Spleen (tissue), 11 donors: ENCODE measurements around the gene APP. TPM values are rescaled to one million over a fixed set of nuclear protein-coding genes. Genes with fewer than 3 reads are reported as not detected.

Source experiments
- DNase-seq: peaks from one replicate; pipeline ENCODE4 v3.0.0-alpha.2; 2020
- H3K27ac ChIP-seq, 8 donors: fragments of 200-600 bp; sonication (generic) in 7 of 8; 1 replicate in 4 of 8; 2 replicates in 4 of 8; pipeline versions ENCODE4 v1.5.0 to v1.8.0; 2016 to 2021; ENCODE audit warnings: inconsistent platforms in 4 of 8, mild to moderate bottlenecking in 4 of 8, moderate library complexity in 1 of 8
- H3K27me3 ChIP-seq, 7 donors: fragments of 200-600 bp; sonication (generic) in 6 of 7; replicated peaks in 1 of 7; 1 replicate in 4 of 7; 2 replicates in 3 of 7; pipeline versions ENCODE4 v1.5.0 to v1.8.0; 2016 to 2021; ENCODE audit warnings: inconsistent platforms in 3 of 7, mild to moderate bottlenecking in 1 of 7
- H3K36me3 ChIP-seq, 6 donors: fragments of 200-600 bp; sonication (generic) in 5 of 6; 1 replicate in 4 of 6; 2 replicates in 2 of 6; pipeline versions ENCODE4 v1.5.0 to v1.8.0; 2016 to 2021; ENCODE audit warnings: inconsistent platforms in 2 of 6
- H3K4me1 ChIP-seq, 6 donors: fragments of 200-600 bp; sonication (generic) in 5 of 6; 1 replicate in 3 of 6; 2 replicates in 3 of 6; pipeline versions ENCODE4 v1.5.0 to v1.8.0; 2016 to 2021; ENCODE audit warnings: inconsistent platforms in 3 of 6
- H3K4me3 ChIP-seq, 8 donors: fragments of 200-600 bp; sonication (generic) in 7 of 8; 1 replicate in 4 of 8; 2 replicates in 4 of 8; pipeline versions ENCODE4 v1.5.0 to v1.8.0; 2016 to 2021; ENCODE audit warnings: inconsistent platforms in 4 of 8, mild to moderate bottlenecking in 4 of 8, moderate library complexity in 2 of 8
- H3K9me3 ChIP-seq, 8 donors: fragments of 200-600 bp; sonication (generic) in 7 of 8; 1 replicate in 4 of 8; 2 replicates in 4 of 8; pipeline versions ENCODE4 v1.5.0 to v1.8.0; 2016 to 2021; ENCODE audit warnings: inconsistent platforms in 4 of 8
- CTCF ChIP-seq, 11 experiments: fragments of 200-600 bp in 7 of 11; fragments of 450-650 bp in 4 of 11; sonication (generic) in 4 of 11; IDR thresholded peaks in 8 of 11; conservative IDR thresholded peaks in 3 of 11; 1 replicate in 7 of 11; 2 replicates in 4 of 11; pipeline versions ENCODE4 v1.4.0 to v1.8.0; 2016 to 2021; ENCODE audit warnings: antibody characterized with exemption in 11 of 11, inconsistent platforms in 4 of 11, mild to moderate bottlenecking in 1 of 11
- POLR2A ChIP-seq, 3 donors: fragments of 450-650 bp; IDR thresholded peaks; one replicate each; pipeline ENCODE4 v1.5.1; 2017; ENCODE audit warnings: antibody characterized with exemption in 3 of 3, mild to moderate bottlenecking in 1 of 3
- POLR2AphosphoS5 ChIP-seq, 3 donors: sonication (generic); formaldehyde crosslinking; IDR thresholded peaks; one replicate each; pipeline ENCODE4 v1.5.1; 2017; ENCODE audit warnings: antibody characterized with exemption in 3 of 3
- WGBS, 5 donors: extraction: QIAGEN DNeasy Blood & Tissue Kit in 3 of 5; methylation state at CpG; one replicate each; pipeline versions ENCODE4 v1.1.5 to v1.1.7; 2013 to 2018; 5-methylcytosine and 5-hydroxymethylcytosine counted together
- intact Hi-C: fragments of 100-400 bp; cut with DNase I; formaldehyde crosslinking; loops from one replicate; pipeline ENCODE4 v1.15.0; 2023; ENCODE audit warnings: low total_unique reads
- polyA plus RNA-seq, 3 donors: library from polyadenylated mRNA; stranded (reverse); fragments of 200-250 nt; gene quantifications; one replicate each; pipeline ENCODE4 v1.2.1, GENCODE V29; 2013
- total RNA-seq, 7 donors: library from RNA; depleted of rRNA in 3 of 7; stranded (reverse); fragments of >200 nt in 3 of 7; fragmentation: NEBNext Ultra II Directional in 4 of 7; extraction: Animal tissue kit (Norgen Biotek cat#: 25700) in 4 of 7; gene quantifications; one replicate each; pipeline versions ENCODE4 v1.1.0 to v1.2.1, GENCODE V29; 2016 to 2021
- donor health status: healthy with polysubstance abuse.
- donor health status: DM: no; HTN: no; CAD: no; lungs with moderate emphysema.
- donor health status: DM: no; HTN: no; CAD: no.
- donor health status: Bipolar disorder and iron deficiency.
- donor health status: healthy.
- donor health status: DM: no; HTN: no; CAD: no.
- donor health status: DM: yes; HTN: yes; CAD: no.

Gene APP
- total and polyA plus RNA-seq, 10 donors, result 25.3 to 398 (median 282) TPM

- DNase-seq, result no peak
- H3K27ac ChIP-seq, result peak overlapping the region in 2 of 8 donors; percentile 29 to 42
- peaks cover 0 to 26% (median 14%) of the 10 kb centered on the region in 6 donors for H3K4me1 ChIP-seq
- WGBS, 5 donors, result 39 to 68% (median 58%) methylated on average over 1 of the region's 1 CpG
- TF ChIP-seq POLR2A (IDR thresholded peaks at IDR 0.05) (no peak), POLR2AphosphoS5 (IDR thresholded peaks at IDR 0.05) (no peak)
- no peaks in the 10 kb centered on the region for H3K27me3 ChIP-seq
- H3K4me3 ChIP-seq, result no peak overlapping the region
- H3K9me3 ChIP-seq, result no peaks in the 10 kb centered on the region
- H3K36me3 ChIP-seq, result no peaks in the 10 kb centered on the region
- intact Hi-C loops, result no loop called here
Measured at GRCh38 chr21:25939396-25939761, 231.2 kb downstream of the APP start.

GRCh38 chr21:25938658-25939395 is 231.7 kb downstream of the APP start:
- no peak for TF ChIP-seq CTCF (IDR thresholded peaks at IDR 0.05 in 8 of 11, conservative IDR thresholded peaks at IDR 0.05 in 3 of 11)
- no peak for TF ChIP-seq POLR2A (IDR thresholded peaks at IDR 0.05)
- no peak for TF ChIP-seq POLR2AphosphoS5 (IDR thresholded peaks at IDR 0.05)
- no peak for DNase-seq
- H3K36me3 ChIP-seq, result no peaks in the 10 kb centered on the region
- H3K27me3 ChIP-seq, result no peaks in the 10 kb centered on the region
- WGBS, 5 donors, result 90 to 92% (median 91%) methylated on average over 10 of the region's 10 CpGs
- peaks cover 0 to 26% (median 14%) of the 10 kb centered on the region in 6 donors for H3K4me1 ChIP-seq
- peak overlapping the region in 2 of 8 donors; percentile 29 to 42 for H3K27ac ChIP-seq
- intact Hi-C loops, result no loop called here
- no peak overlapping the region for H3K4me3 ChIP-seq
- H3K9me3 ChIP-seq, result no peaks in the 10 kb centered on the region

GRCh38 chr21:25936776-25937175 is 233.8 kb downstream of the APP start:
- intact Hi-C loops, result no loop called here
- no peak for DNase-seq
- peaks cover 0 to 26% (median 14%) of the 10 kb centered on the region in 6 donors for H3K4me1 ChIP-seq
- no peak overlapping the region for H3K4me3 ChIP-seq
- H3K36me3 ChIP-seq, result no peaks in the 10 kb centered on the region
- TF ChIP-seq CTCF (IDR thresholded peaks at IDR 0.05 in 8 of 11, conservative IDR thresholded peaks at IDR 0.05 in 3 of 11), result no peak
- no peak for TF ChIP-seq POLR2AphosphoS5 (IDR thresholded peaks at IDR 0.05)
- no peak for TF ChIP-seq POLR2A (IDR thresholded peaks at IDR 0.05)
- H3K9me3 ChIP-seq, result no peaks in the 10 kb centered on the region
- no peak overlapping the region for H3K27ac ChIP-seq
- 85 to 92% (median 88%) methylated on average over 2 of the region's 2 CpGs for WGBS, 5 donors
- H3K27me3 ChIP-seq, result no peaks in the 10 kb centered on the region

GRCh38 chr21:25934771-25935224 is 235.8 kb downstream of the APP start:
- WGBS, 5 donors, result 38 to 58% (median 46%) methylated on average over 4 of the region's 4 CpGs

GRCh38 chr21:25934130-25934529 is 236.4 kb downstream of the APP start:
- DNase-seq, result no peak
- Histone ChIP-seq H3K4me1 (peaks cover 0 to 16% (median 7%) of the 10 kb centered on the region in 6 donors), H3K27ac (peak overlapping the region in 5 of 8 donors; percentile 48 to 72 (median 65)), H3K36me3 (no peaks in the 10 kb centered on the region), H3K9me3 (no peaks in the 10 kb centered on the region), H3K27me3 (no peaks in the 10 kb centered on the region), H3K4me3 (no peak overlapping the region)
- 93 to 96% (median 95%) methylated on average over 4 to 6 of the region's 6 CpGs for WGBS, 5 donors
- intact Hi-C loops, result no loop called here
- TF ChIP-seq POLR2A (IDR thresholded peaks at IDR 0.05) (no peak), CTCF (IDR thresholded peaks at IDR 0.05 in 8 of 11, conservative IDR thresholded peaks at IDR 0.05 in 3 of 11) (no peak), POLR2AphosphoS5 (IDR thresholded peaks at IDR 0.05) (no peak)

More at GRCh38 chr21:25934771-25935224, 235.8 kb downstream of the APP start:
- no peak for DNase-seq
- intact Hi-C loops, result no loop called here
- TF ChIP-seq POLR2AphosphoS5 (IDR thresholded peaks at IDR 0.05) (peak in 1 of 3 donors; percentile 69), POLR2A (IDR thresholded peaks at IDR 0.05) (no peak)
- Histone ChIP-seq H3K27me3 (no peaks in the 10 kb centered on the region), H3K4me3 (no peak overlapping the region), H3K27ac (peak overlapping the region in 7 of 8 donors; percentile 48 to 72 (median 64)), H3K36me3 (no peaks in the 10 kb centered on the region), H3K4me1 (peaks cover 0 to 23% (median 12%) of the 10 kb centered on the region in 6 donors), H3K9me3 (no peaks in the 10 kb centered on the region)
